Mucosa of stomach (tissue), 1 donor: ENCODE data around the gene IFNK.
"Not testable (repeated sequence)": the region's sequence is repeated elsewhere in the genome, so short reads cannot be mapped to it uniquely, and the experiment has no call there.

Experiments
- H3K27me3 ChIP-seq: one replicate; pipeline ENCODE4 v1.7.0; 2013; ENCODE audit warnings: mild to moderate bottlenecking, low read length; ENCODE audit not compliant: control insufficient read depth, insufficient read depth
- H3K36me3 ChIP-seq: one replicate; pipeline ENCODE4 v1.7.0; 2013; ENCODE audit warnings: low read length; ENCODE audit not compliant: control insufficient read depth, insufficient read depth
- H3K4me1 ChIP-seq: one replicate; pipeline ENCODE4 v1.7.0; 2013; ENCODE audit warnings: mild to moderate bottlenecking, low read length; ENCODE audit not compliant: control insufficient read depth, insufficient read depth
- H3K4me3 ChIP-seq: one replicate; pipeline ENCODE4 v1.7.0; 2013; ENCODE audit warnings: low read length
- H3K9ac ChIP-seq: one replicate; pipeline ENCODE4 v1.7.0; 2013; ENCODE audit warnings: mild to moderate bottlenecking, low read length, moderate library complexity
- H3K9me3 ChIP-seq: one replicate; pipeline ENCODE4 v1.7.0; 2013; ENCODE audit warnings: mild to moderate bottlenecking, low read length, moderate library complexity; ENCODE audit not compliant: control insufficient read depth
- donor health status: Pancreatic carcinoma.

The IFNK gene

GRCh38 chr9:27495480-27496134, 28.5 kb upstream of the IFNK start:
- Histone ChIP-seq H3K4me3 (no peak overlapping the region), H3K9me3 (no peaks in the 10 kb centered on the region), H3K4me1 (peaks cover 4% of the 10 kb centered on the region), H3K9ac (no peak overlapping the region), H3K36me3 (no peaks in the 10 kb centered on the region), H3K27me3 (no peaks in the 10 kb centered on the region)

DNA sequence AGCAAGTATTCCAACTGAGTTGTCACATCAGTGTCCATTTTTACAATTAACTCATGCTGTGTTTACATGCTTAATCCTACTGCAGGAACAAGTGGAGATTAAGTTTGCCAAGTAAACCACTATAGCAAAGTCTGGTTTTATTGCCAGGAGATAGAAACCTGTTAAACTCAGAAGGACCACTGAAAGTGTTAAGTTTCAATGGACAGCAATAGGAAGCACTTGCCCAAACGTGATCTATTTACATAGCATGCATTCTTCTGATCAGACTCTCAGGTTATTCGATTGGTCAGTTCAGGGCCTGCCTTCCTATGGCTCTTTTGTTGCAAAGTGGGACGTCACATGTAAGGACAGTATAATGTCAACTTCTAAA, 28.0 kb upstream of the IFNK start:
- peaks cover 4% of the 10 kb centered on the region for H3K4me1 ChIP-seq
- no peaks in the 10 kb centered on the region for H3K27me3 ChIP-seq
- H3K9ac ChIP-seq: no peak overlapping the region
- H3K9me3 ChIP-seq: no peaks in the 10 kb centered on the region
- no peak overlapping the region for H3K4me3 ChIP-seq
- H3K36me3 ChIP-seq: no peaks in the 10 kb centered on the region

- no peaks in the 10 kb centered on the region for H3K36me3 ChIP-seq
- H3K9ac ChIP-seq: no peak overlapping the region
- peaks cover 4% of the 10 kb centered on the region for H3K4me1 ChIP-seq
- no peaks in the 10 kb centered on the region for H3K9me3 ChIP-seq
- no peak overlapping the region for H3K4me3 ChIP-seq
- no peaks in the 10 kb centered on the region for H3K27me3 ChIP-seq
Observed at GRCh38 chr9:27497883-27498417, 26.1 kb upstream of the IFNK start.

DNA sequence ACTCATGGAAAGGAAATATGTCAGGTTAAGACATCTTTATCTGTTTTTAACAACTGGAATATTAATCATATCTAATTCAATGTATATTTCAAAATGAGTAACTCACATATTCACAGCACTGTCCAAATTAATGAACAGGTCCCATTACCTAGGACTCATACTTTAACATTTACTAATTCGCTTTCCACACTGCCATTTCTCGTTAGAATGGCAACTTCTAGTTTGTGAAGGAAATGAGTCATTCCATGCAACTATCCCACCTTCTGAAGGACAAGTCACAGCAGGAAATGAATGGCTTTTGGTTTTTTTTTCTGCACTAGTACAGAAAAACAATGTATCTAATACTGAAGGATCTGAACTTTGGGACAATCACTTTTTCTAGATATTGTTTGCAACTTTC, 24.6 kb upstream of the IFNK start:
- H3K4me1 ChIP-seq: peaks cover 4% of the 10 kb centered on the region
- no peak overlapping the region for H3K9ac ChIP-seq
- H3K36me3 ChIP-seq: no peaks in the 10 kb centered on the region
- no peak overlapping the region for H3K4me3 ChIP-seq
- no peaks in the 10 kb centered on the region for H3K9me3 ChIP-seq
- no peaks in the 10 kb centered on the region for H3K27me3 ChIP-seq

GRCh38 chr9:27500902-27501301, 23.2 kb upstream of the IFNK start:
- H3K4me1 ChIP-seq, H3K27me3 ChIP-seq: not testable (repeated sequence)

GRCh38 chr9:27503623-27504022, 20.5 kb upstream of the IFNK start:
- Histone ChIP-seq H3K4me1 (no peaks in the 10 kb centered on the region), H3K36me3 (no peaks in the 10 kb centered on the region), H3K9me3 (no peaks in the 10 kb centered on the region), H3K27me3 (no peaks in the 10 kb centered on the region), H3K9ac (no peak overlapping the region), H3K4me3 (no peak overlapping the region)

More at GRCh38 chr9:27500902-27501301, 23.2 kb upstream of the IFNK start:
- H3K9ac ChIP-seq, H3K9me3 ChIP-seq, H3K4me3 ChIP-seq, H3K36me3 ChIP-seq: not testable (repeated sequence)

DNA sequence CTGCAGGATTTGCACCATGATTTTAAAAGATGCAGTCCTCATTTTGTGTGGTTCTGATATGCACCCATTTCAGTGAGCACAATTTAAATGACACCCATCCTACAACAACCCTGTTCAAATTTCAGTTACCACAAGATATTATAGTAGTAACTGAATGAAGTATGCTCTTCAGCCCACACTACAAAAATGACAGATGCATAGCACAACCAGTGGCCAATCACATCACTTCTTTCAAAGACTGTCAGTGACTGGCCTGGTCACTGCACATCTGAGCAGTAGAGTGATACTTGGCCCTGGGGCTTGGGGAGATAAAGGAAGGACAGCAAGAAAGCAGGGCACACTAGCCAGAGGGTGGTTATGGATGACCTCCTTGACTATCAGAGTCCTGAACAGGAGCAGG, 19.8 kb upstream of the IFNK start:
- Histone ChIP-seq H3K27me3 (no peaks in the 10 kb centered on the region), H3K36me3 (no peaks in the 10 kb centered on the region), H3K4me3 (no peak overlapping the region), H3K4me1 (no peaks in the 10 kb centered on the region), H3K9me3 (no peaks in the 10 kb centered on the region), H3K9ac (no peak overlapping the region)

GRCh38 chr9:27505744-27506161, 18.3 kb upstream of the IFNK start:
- H3K9me3 ChIP-seq: no peaks in the 10 kb centered on the region

DNA sequence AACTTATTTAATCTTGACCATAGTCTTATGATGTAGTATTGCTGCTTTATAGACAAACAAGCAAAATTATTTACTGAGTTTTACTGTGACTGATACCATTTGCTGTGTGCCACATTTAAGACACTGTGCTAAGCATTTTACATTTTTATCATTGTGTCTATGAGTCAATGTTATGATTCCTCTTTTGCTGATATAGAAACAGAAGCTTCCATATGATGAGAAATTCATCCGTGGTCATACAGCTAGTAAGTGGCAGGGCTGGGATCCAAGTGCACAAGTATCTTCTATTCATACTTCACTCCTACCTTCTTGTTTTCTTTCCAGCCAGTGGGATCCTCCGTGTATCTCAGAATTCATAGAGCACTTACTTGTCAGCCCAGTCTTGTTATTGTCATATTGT, 17.1 kb upstream of the IFNK start:
- no peak overlapping the region for H3K4me3 ChIP-seq
- no peaks in the 10 kb centered on the region for H3K9me3 ChIP-seq
- H3K4me1 ChIP-seq: no peaks in the 10 kb centered on the region
- no peaks in the 10 kb centered on the region for H3K27me3 ChIP-seq
- no peak overlapping the region for H3K9ac ChIP-seq
- H3K36me3 ChIP-seq: no peaks in the 10 kb centered on the region

More at GRCh38 chr9:27505744-27506161, 18.3 kb upstream of the IFNK start:
- Histone ChIP-seq H3K9ac (no peak overlapping the region), H3K4me1 (no peaks in the 10 kb centered on the region), H3K36me3 (no peaks in the 10 kb centered on the region), H3K27me3 (no peaks in the 10 kb centered on the region), H3K4me3 (no peak overlapping the region)

DNA sequence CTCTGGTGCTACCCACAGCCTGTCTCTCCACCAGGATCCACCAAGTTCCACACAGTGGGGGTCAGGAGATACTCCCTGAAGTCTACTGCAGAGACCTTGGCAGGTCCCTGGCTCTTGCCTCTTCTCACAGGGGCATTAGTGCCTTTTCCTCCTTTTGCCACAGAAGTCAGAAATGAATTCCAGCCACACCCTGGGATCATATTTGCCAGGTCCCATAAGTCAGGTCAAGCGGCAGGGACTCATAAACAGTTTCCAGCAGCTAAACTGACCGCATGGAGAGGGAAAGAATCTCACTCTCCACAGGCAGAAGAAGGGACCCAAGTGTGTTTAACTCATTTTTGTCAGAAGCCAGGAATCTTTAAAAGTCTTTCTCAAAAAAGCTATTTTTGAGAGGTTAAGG, 13.3 kb upstream of the IFNK start:
- H3K36me3 ChIP-seq: no peaks in the 10 kb centered on the region
- H3K9me3 ChIP-seq: no peaks in the 10 kb centered on the region
- no peak overlapping the region for H3K4me3 ChIP-seq
- no peaks in the 10 kb centered on the region for H3K4me1 ChIP-seq
- H3K9ac ChIP-seq: no peak overlapping the region
- H3K27me3 ChIP-seq: no peaks in the 10 kb centered on the region

DNA sequence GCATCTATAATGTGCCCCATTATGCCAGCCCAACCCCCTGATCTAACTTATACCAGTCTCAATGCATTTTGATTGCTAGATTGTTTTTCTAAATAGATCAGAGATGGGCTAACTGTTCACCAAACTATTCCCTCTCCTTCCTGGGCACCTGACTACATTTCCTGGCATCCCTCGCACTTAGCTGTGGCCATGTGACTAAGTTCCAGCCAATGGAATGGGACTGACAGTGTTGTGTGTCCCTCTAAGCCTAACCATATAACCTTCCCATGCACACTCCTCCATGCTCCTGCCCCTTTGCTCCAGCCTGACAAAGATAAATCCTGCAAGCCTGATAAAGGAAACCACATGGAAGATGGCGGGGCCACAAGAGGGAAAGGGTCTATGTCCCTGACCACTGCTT, 12.3 kb upstream of the IFNK start:
- H3K27me3 ChIP-seq: no peaks in the 10 kb centered on the region

GRCh38 chr9:27514551-27514950, 9.5 kb upstream of the IFNK start:
- H3K4me3 ChIP-seq: no peak overlapping the region
- H3K9me3 ChIP-seq: no peaks in the 10 kb centered on the region
- no peaks in the 10 kb centered on the region for H3K27me3 ChIP-seq
- H3K4me1 ChIP-seq: no peaks in the 10 kb centered on the region
- H3K36me3 ChIP-seq: no peaks in the 10 kb centered on the region
- H3K9ac ChIP-seq: no peak overlapping the region

More for the DNA sequence above, 12.3 kb upstream of the IFNK start:
- H3K36me3 ChIP-seq: no peaks in the 10 kb centered on the region
- H3K4me3 ChIP-seq: no peak overlapping the region
- no peaks in the 10 kb centered on the region for H3K9me3 ChIP-seq
- no peak overlapping the region for H3K9ac ChIP-seq
- no peaks in the 10 kb centered on the region for H3K4me1 ChIP-seq

DNA sequence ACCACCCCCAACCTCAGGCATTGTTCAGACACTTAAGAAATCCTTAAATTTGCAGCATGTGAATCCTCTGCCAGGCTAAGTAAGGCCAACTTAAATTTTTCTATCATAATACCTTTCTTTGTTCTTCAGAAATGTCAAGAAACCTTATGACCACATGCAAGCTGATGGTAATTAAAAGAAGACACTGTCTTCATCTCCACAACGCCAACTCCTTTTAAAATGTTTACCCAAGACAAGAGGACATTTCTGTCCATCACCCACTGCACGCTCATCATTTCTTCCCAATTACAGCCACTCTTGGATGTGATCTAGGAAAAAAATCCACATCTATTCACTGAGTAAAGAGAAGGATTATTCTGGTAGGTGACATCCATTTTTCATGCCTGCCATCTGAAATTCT, 6.1 kb upstream of the IFNK start:
- H3K27me3 ChIP-seq: no peaks in the 10 kb centered on the region
- H3K36me3 ChIP-seq: no peaks in the 10 kb centered on the region
- H3K4me1 ChIP-seq: no peaks in the 10 kb centered on the region
- no peaks in the 10 kb centered on the region for H3K9me3 ChIP-seq
- H3K4me3 ChIP-seq: no peak overlapping the region
- H3K9ac ChIP-seq: no peak overlapping the region
